GM12874 (cell line): ENCODE results near the gene C2orf68.
A peak's percentile ranks its signal among the peaks of the same experiment; 100 is the strongest.

Source experiments
- TF ChIP-seq, protein P1 (sequence below): IDR thresholded peaks from 2 replicates; pipeline ENCODE4 v1.5.1; 2011; ENCODE audit warnings: low read depth, mild to moderate bottlenecking, control low read depth, low read length, moderate library complexity; ENCODE audit not compliant: insufficient read depth

C2orf68 gene

DNA sequence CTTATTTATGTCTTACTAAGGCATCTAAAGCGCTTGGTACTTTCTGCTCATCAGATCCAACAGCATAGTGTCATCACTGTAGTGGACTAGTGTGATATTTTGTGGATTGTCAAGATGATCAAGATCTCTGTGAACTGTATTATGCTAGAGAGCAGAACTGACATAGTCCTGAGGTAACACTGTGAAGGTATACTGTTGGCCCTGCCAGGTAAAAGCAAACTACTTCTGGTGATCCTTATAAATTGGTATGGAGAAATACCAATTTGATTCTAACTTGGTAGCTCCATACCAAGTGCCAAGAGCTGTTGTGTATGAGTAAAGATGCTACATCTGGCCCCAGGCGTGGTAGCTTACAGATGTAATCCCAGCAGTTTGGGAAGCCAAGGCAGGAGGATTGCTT, 40.2 kb upstream of the C2orf68 start:
- TF ChIP-seq, protein P1, sequence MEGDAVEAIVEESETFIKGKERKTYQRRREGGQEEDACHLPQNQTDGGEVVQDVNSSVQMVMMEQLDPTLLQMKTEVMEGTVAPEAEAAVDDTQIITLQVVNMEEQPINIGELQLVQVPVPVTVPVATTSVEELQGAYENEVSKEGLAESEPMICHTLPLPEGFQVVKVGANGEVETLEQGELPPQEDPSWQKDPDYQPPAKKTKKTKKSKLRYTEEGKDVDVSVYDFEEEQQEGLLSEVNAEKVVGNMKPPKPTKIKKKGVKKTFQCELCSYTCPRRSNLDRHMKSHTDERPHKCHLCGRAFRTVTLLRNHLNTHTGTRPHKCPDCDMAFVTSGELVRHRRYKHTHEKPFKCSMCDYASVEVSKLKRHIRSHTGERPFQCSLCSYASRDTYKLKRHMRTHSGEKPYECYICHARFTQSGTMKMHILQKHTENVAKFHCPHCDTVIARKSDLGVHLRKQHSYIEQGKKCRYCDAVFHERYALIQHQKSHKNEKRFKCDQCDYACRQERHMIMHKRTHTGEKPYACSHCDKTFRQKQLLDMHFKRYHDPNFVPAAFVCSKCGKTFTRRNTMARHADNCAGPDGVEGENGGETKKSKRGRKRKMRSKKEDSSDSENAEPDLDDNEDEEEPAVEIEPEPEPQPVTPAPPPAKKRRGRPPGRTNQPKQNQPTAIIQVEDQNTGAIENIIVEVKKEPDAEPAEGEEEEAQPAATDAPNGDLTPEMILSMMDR, result no peak

- TF ChIP-seq, protein P1, result no peak
Measured at GRCh38 chr2:85651097-85651496, 39.2 kb upstream of the C2orf68 start.

- TF ChIP-seq, protein P1, result no peak
Measured at GRCh38 chr2:85650456-85650855, 38.6 kb upstream of the C2orf68 start.

DNA sequence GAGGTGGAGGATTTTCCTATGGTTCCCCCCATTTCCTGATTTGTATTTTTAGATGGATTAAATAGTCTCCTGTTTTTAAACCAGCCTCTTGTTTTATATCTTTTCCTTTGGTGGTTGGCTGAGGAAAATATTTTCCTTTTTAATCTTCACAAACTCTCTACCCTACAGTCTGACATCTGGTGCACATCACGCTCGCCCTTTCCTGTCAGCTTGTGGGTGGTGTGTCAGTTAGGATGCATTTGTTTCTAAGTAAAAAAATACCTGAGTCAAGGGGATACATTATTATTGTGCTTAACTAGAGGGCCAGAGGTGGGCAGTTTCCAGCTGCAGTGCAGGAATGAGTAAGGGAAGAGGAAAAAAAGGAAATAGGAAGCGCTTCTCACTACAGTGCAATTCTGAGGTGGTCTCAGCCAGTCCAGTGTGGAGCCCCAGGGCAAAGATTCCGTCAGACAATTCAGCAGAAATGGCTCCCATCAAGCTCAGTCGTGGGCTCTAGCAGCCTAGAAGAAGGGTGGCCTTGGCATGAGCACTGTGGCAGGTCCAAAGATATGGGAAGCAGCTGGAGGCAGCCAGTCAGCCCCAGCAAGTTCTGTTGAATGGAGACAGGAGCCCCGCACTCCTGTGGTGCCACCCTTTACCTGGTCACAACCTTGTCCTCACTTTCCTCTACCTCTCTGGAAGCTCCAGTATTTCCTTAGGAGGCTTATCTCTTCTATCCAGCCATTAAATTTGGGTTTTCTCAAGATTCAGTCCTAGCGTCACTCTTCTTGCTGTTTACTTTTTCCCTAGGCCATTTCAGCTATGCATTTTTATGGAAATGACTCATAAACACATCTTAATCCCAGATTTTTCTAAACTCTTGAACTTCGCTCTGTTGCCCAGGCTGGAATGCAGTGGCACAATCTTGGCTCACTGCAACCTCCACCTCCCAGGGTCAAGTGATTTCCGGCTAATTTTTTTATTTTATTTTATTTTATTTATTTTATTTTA, 37.6 kb upstream of the C2orf68 start:
- TF ChIP-seq, protein P1, result no peak

DNA sequence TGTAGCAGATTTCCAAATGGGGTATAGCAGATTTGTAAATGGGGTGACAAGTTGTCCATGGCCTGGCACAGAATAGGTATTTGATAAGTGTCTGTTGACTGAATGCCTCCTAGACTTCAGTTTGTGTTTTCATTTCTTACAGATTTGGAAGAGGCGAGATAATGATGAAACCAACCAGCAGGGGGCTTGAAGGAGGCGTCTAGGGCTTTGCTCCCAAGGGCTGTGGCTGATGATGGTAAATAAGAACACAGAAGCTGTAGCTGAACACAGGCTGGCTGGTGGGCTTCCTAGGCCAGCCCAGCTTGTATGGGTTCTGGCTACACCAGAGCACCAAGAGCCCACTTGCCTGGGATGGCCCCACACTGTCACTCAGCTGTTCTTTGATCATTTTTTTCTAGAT, 36.8 kb upstream of the C2orf68 start:
- TF ChIP-seq, protein P1, result peak; percentile 56

DNA sequence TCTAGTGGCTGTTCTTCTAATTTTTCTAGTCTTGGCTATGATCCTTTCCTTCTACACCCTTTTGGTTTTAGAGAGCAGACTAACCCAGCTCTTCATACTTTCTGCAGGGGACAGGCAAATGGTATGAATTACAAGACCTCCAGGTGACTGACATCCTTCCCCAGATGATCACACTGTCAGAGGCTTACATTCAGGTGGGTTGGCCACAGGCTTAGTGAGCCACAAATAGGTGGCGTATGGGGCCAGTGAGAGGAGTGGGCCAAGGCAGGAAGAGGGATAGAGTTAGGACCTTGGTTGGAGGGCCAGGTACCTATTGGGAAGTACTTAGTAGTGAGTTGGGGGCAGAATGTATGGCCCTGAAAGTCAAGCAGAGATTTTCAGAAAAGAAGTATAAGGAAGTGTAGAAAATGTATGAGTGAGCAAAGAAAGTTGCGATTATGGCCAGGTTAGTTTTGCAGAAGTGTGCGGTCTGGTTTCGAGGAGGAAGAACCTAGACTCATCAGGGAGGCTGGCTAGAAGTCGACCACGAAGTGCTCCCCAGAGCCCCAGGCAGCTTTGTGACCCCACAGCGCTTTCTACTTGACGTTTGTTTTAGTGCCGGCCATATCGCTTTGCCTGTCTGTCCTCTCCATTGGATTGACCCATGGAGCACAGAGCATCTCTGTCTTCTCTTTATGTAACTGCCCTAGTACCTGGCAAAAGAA, 36.1 kb upstream of the C2orf68 start:
- TF ChIP-seq, protein P1, result no peak

- TF ChIP-seq, protein P1, result no peak
Measured at GRCh38 chr2:85646166-85646565, 34.3 kb upstream of the C2orf68 start.
